Measurements from ENCODE around the gene DDX10.

GRCh38 chr11:108680271-108680670 is 15.4 kb downstream of the DDX10 start:
- TF ChIP-seq CTCF (IDR thresholded peaks at IDR 0.05) (no peak), EP300 (IDR thresholded peaks at IDR 0.05) (no peak)

All from ovary (tissue), 3 donors.